Activated CD8-positive, alpha-beta memory T cell treated with anti-CD3 and anti-CD28 coated beads, Interleukin-2, amount 50 U/mL, for 48 hours (primary cell): ENCODE data around the gene KCTD5.

Experiments used
- DNase-seq: peaks from one replicate; pipeline ENCODE4 v3.0.0-alpha.2; 2020

Gene KCTD5

GRCh38 chr16:2752850-2753732, 70.8 kb downstream of the KCTD5 start:
- no peak for DNase-seq

GRCh38 chr16:2753733-2754020, 71.4 kb downstream of the KCTD5 start:
- DNase-seq, result no peak

- DNase-seq, result no peak
These were observed 72.8 kb downstream of the KCTD5 start for GRCh38 chr16:2755158-2755557.

- no peak for DNase-seq
These were observed 74.1 kb downstream of the KCTD5 start for GRCh38 chr16:2756288-2757015.

GRCh38 chr16:2757344-2757743, 75.0 kb downstream of the KCTD5 start:
- DNase-seq, result no peak
